ENCODE results near the gene PYCR2. TPM values are rescaled to one million over a fixed set of nuclear protein-coding genes. Genes with fewer than 3 reads are reported as not detected.
"Not testable (repeated sequence)": the region's sequence is repeated elsewhere in the genome, so short reads cannot be mapped to it uniquely, and the experiment has no call there.

Gene PYCR2
- total and polyA plus RNA-seq, 4 donors, result 22.1 to 61.9 (median 51.9) TPM

GRCh38 chr1:225944387-225944786, 20.3 kb upstream of the PYCR2 start:
- 84% methylated on average over 2 of the region's 2 CpGs for WGBS (ENCODE audit: insufficient coverage)
- H3K27me3 ChIP-seq (ENCODE audit: control insufficient read depth, insufficient read depth, low read length), result no peaks in the 10 kb centered on the region
- H3K9me3 ChIP-seq (ENCODE audit: control insufficient read depth, insufficient read depth, low read length), result no peaks in the 10 kb centered on the region
- peaks cover 20% of the 10 kb centered on the region for H3K4me1 ChIP-seq (ENCODE audit: control insufficient read depth, insufficient read depth, low read length)
- H3K27ac ChIP-seq (ENCODE audit: low read depth, low read length), result no peak overlapping the region
- no peak for DNase-seq (ENCODE audit: low read depth in 4 of 6, low spot score in 6 of 6)
- no peak overlapping the region for H3K4me3 ChIP-seq (ENCODE audit: low read depth, low read length)
- no peaks in the 10 kb centered on the region for H3K36me3 ChIP-seq (ENCODE audit: control insufficient read depth, insufficient read depth, low read length)

DNA sequence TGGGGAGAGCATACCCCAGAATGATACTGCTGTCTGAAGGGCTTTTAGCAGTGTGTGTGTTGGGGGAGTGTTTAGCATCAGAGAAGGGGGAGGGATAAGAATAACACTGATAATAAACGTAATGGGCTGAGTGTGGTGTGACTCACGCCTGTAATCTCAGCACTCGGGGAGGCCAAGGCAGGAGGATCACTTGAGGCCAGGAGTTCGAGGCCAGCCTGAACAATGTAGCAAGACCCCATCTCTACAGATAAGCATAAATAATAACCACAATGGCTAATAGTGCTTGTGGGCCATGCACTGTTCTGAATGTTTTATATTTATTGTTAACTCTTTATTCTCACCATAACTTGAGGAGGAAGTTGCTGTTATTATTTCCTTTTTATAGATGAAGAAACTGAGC, 19.5 kb upstream of the PYCR2 start:
- no peaks in the 10 kb centered on the region for H3K9me3 ChIP-seq (ENCODE audit: control insufficient read depth, insufficient read depth, low read length)
- 100% methylated on average over 1 of the region's 4 CpGs for WGBS (ENCODE audit: insufficient coverage)
- no peaks in the 10 kb centered on the region for H3K36me3 ChIP-seq (ENCODE audit: control insufficient read depth, insufficient read depth, low read length)
- H3K27ac ChIP-seq (ENCODE audit: low read depth, low read length), result no peak overlapping the region
- peaks cover 5% of the 10 kb centered on the region for H3K27me3 ChIP-seq (ENCODE audit: control insufficient read depth, insufficient read depth, low read length)
- no peak for DNase-seq (ENCODE audit: low read depth in 4 of 6, low spot score in 6 of 6)
- no peak overlapping the region for H3K4me3 ChIP-seq (ENCODE audit: low read depth, low read length)
- peaks cover 23% of the 10 kb centered on the region for H3K4me1 ChIP-seq (ENCODE audit: control insufficient read depth, insufficient read depth, low read length)

GRCh38 chr1:225942574-225942973, 18.5 kb upstream of the PYCR2 start:
- H3K27me3 ChIP-seq (ENCODE audit: control insufficient read depth, insufficient read depth, low read length), result peaks cover 5% of the 10 kb centered on the region
- WGBS (ENCODE audit: insufficient coverage), result 78% methylated on average over 6 of the region's 7 CpGs
- H3K36me3 ChIP-seq (ENCODE audit: control insufficient read depth, insufficient read depth, low read length), result no peaks in the 10 kb centered on the region

GRCh38 chr1:225941942-225942222, 17.8 kb upstream of the PYCR2 start:
- Histone ChIP-seq H3K4me1 (ENCODE audit: control insufficient read depth, insufficient read depth, low read length) (peaks cover 23% of the 10 kb centered on the region), H3K4me3 (ENCODE audit: low read depth, low read length) (no peak overlapping the region), H3K27me3 (ENCODE audit: control insufficient read depth, insufficient read depth, low read length) (peaks cover 5% of the 10 kb centered on the region), H3K9me3 (ENCODE audit: control insufficient read depth, insufficient read depth, low read length) (no peaks in the 10 kb centered on the region), H3K27ac (ENCODE audit: low read depth, low read length) (no peak overlapping the region), H3K36me3 (ENCODE audit: control insufficient read depth, insufficient read depth, low read length) (no peaks in the 10 kb centered on the region)
- WGBS (ENCODE audit: insufficient coverage), result 40% methylated on average over 1 of the region's 1 CpG
- no peak for DNase-seq (ENCODE audit: low read depth in 4 of 6, low spot score in 6 of 6)

More at GRCh38 chr1:225942574-225942973, 18.5 kb upstream of the PYCR2 start:
- Histone ChIP-seq H3K27ac (ENCODE audit: low read depth, low read length) (no peak overlapping the region), H3K4me1 (ENCODE audit: control insufficient read depth, insufficient read depth, low read length) (peaks cover 23% of the 10 kb centered on the region), H3K4me3 (ENCODE audit: low read depth, low read length) (no peak overlapping the region), H3K9me3 (ENCODE audit: control insufficient read depth, insufficient read depth, low read length) (no peaks in the 10 kb centered on the region)
- DNase-seq (ENCODE audit: low read depth in 4 of 6, low spot score in 6 of 6), result no peak

- no peak within 1 kb of the TSS for H3K4me3 ChIP-seq (ENCODE audit: low read depth, low read length)
- H3K9me3 ChIP-seq (ENCODE audit: control insufficient read depth, insufficient read depth, low read length), result no peaks in the 10 kb centered on the region
- 52% methylated on average over 6 of the region's 6 CpGs for WGBS (ENCODE audit: insufficient coverage)
- H3K36me3 ChIP-seq (ENCODE audit: control insufficient read depth, insufficient read depth, low read length), result no peaks in the 10 kb centered on the region
- DNase-seq (ENCODE audit: low read depth in 4 of 6, low spot score in 6 of 6), result peak in 1 of 6 donors; percentile 39
- peaks cover 5% of the 10 kb centered on the region for H3K27me3 ChIP-seq (ENCODE audit: control insufficient read depth, insufficient read depth, low read length)
- H3K27ac ChIP-seq (ENCODE audit: low read depth, low read length), result no peak within 1 kb of the TSS
- peaks cover 23% of the 10 kb centered on the region for H3K4me1 ChIP-seq (ENCODE audit: control insufficient read depth, insufficient read depth, low read length)
Measured at GRCh38 chr1:225941187-225941941, 17.3 kb upstream of the PYCR2 start, which contains the start of gene LEFTY2. Gene LEFTY2, minus strand, starts transcription at chr1:225941220. Its CDS starts 80 bp downstream, at chr1:225941140.

DNA sequence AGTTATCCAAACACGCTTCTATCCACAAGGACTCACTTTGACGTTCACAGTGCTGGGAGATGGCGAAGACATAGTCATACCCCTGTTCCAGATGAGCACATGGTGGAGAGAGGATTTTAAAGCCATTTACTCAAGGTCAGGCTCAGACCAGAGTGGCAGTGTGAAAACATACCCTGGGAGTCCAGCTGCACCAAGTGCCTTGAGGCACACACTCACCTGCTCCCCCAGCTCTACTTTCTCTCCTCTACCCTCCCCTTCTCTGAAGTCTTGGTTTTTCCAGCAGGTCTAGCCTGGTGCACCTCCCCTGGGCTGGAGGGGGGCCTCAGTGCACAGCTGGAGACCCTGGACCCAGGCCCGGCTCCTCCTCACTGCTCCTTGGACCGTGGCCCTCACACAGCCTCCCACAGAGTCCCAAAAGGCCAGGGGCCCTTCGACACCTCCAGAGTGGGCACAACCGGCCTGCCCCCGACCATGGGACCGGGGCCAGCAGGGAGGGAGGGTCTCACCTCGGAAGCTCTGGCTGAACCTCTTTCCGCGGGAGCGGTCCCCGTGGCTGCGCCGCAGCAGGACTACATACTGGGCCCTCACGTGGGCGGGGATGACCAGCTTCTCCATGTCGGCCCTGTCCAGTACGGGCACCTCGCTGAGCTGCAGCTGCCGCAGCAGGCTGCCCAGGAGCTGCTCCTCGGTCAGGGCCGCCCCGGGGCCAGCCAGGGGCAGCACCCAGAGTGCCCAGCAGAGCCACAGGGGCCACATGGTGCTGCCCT, 16.5 kb upstream of the PYCR2 start:
- Histone ChIP-seq H3K36me3 (ENCODE audit: control insufficient read depth, insufficient read depth, low read length) (no peaks in the 10 kb centered on the region), H3K27ac (ENCODE audit: low read depth, low read length) (no peak overlapping the region), H3K9me3 (ENCODE audit: control insufficient read depth, insufficient read depth, low read length) (no peaks in the 10 kb centered on the region), H3K27me3 (ENCODE audit: control insufficient read depth, insufficient read depth, low read length) (peaks cover 5% of the 10 kb centered on the region), H3K4me1 (ENCODE audit: control insufficient read depth, insufficient read depth, low read length) (peaks cover 23% of the 10 kb centered on the region), H3K4me3 (ENCODE audit: low read depth, low read length) (no peak overlapping the region)
- WGBS (ENCODE audit: insufficient coverage), result 80% methylated on average over 22 of the region's 25 CpGs
- no peak for DNase-seq (ENCODE audit: low read depth in 4 of 6, low spot score in 6 of 6)

- H3K9me3 ChIP-seq (ENCODE audit: control insufficient read depth, insufficient read depth, low read length); DNase-seq (ENCODE audit: low read depth in 4 of 6, low spot score in 6 of 6); H3K27ac ChIP-seq (ENCODE audit: low read depth, low read length); H3K36me3 ChIP-seq (ENCODE audit: control insufficient read depth, insufficient read depth, low read length); H3K27me3 ChIP-seq (ENCODE audit: control insufficient read depth, insufficient read depth, low read length); H3K4me3 ChIP-seq (ENCODE audit: low read depth, low read length): not testable (repeated sequence)
- 47% methylated on average over 8 of the region's 8 CpGs for WGBS (ENCODE audit: insufficient coverage)
- H3K4me1 ChIP-seq (ENCODE audit: control insufficient read depth, insufficient read depth, low read length), result peaks cover 23% of the 10 kb centered on the region
Measured at GRCh38 chr1:225939939-225940310, 15.9 kb upstream of the PYCR2 start.

DNA sequence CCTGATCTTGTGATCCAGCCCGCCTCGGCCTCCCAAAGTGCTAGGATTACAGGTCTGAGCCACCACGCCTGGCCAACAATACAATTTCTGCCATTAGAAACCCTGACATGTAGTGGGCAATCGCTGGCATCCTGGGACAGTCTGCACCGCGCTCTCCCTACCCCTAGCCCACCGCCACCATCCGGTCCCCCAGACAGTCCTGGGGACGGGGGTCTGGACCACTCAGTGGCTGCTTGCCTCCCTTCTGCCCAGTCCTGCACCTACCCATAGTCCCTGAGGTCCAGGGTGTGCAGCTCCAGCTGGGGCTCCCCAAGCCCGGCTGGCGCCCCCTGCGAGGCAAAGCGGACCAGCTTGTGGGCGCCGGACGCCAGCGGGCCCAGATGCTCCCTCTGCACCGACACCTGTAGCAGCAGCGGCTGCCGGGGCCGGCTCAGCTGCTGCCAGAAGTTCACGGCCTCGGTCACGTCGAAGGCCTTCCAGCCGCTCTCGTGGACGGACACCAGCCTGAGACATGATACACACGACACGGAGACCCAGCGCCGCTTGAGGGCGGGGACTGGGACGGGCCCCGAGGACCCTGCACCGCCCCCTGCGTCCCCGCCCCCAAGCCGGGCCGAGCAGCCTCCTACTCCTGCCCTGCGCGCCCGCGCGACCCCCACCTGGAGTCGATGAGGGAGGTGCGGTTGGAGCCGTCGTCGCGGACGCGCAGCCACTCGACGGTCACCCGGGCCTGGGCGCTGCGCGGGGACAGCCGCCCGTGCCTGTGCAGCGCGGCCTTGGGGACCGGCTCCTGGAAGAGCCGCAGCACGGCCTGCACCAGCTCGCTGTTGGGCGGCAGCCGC, 15.3 kb upstream of the PYCR2 start:
- H3K4me3 ChIP-seq (ENCODE audit: low read depth, low read length); H3K36me3 ChIP-seq (ENCODE audit: control insufficient read depth, insufficient read depth, low read length); DNase-seq (ENCODE audit: low read depth in 4 of 6, low spot score in 6 of 6); H3K27me3 ChIP-seq (ENCODE audit: control insufficient read depth, insufficient read depth, low read length); H3K9me3 ChIP-seq (ENCODE audit: control insufficient read depth, insufficient read depth, low read length); H3K27ac ChIP-seq (ENCODE audit: low read depth, low read length): not testable (repeated sequence)
- 25% methylated on average over 35 of the region's 69 CpGs for WGBS (ENCODE audit: insufficient coverage)
- H3K4me1 ChIP-seq (ENCODE audit: control insufficient read depth, insufficient read depth, low read length), result peaks cover 23% of the 10 kb centered on the region

- Histone ChIP-seq H3K4me1 (ENCODE audit: control insufficient read depth, insufficient read depth, low read length) (peaks cover 23% of the 10 kb centered on the region), H3K36me3 (ENCODE audit: control insufficient read depth, insufficient read depth, low read length) (no peaks in the 10 kb centered on the region), H3K4me3 (ENCODE audit: low read depth, low read length) (no peak overlapping the region), H3K9me3 (ENCODE audit: control insufficient read depth, insufficient read depth, low read length) (no peaks in the 10 kb centered on the region), H3K27me3 (ENCODE audit: control insufficient read depth, insufficient read depth, low read length) (peaks cover 5% of the 10 kb centered on the region), H3K27ac (ENCODE audit: low read depth, low read length) (no peak overlapping the region)
- DNase-seq (ENCODE audit: low read depth in 4 of 6, low spot score in 6 of 6), result no peak
- 85% methylated on average over 18 of the region's 21 CpGs for WGBS (ENCODE audit: insufficient coverage)
Measured at GRCh38 chr1:225937048-225937968, 13.3 kb upstream of the PYCR2 start.
